DOHH2 (cell line): ENCODE results near the gene REEP1.

Source experiments
- H3F3A ChIP-seq: fragments of 200-600 bp; sonication (generic), shearing (Covaris generic); 2 replicates; pipeline ENCODE4 v1.6.0; 2016; ENCODE audit warnings: antibody characterized with exemption, mild to moderate bottlenecking; ENCODE audit not compliant: control insufficient read depth, insufficient read depth
- H3K27ac ChIP-seq: fragments of 200-600 bp; sonication (generic); 2 replicates; pipeline ENCODE4 v1.5.1; 2014; ENCODE audit warnings: low read depth, mild to moderate bottlenecking, low read length, moderate library complexity
- H3K27me3 ChIP-seq: fragments of 200-600 bp; sonication (generic); 2 replicates; pipeline ENCODE4 v1.6.1; 2014; ENCODE audit warnings: mild to moderate bottlenecking, low read length, mixed read lengths; ENCODE audit not compliant: control insufficient read depth
- H3K36me3 ChIP-seq: fragments of 200-600 bp; sonication (generic); 2 replicates; pipeline ENCODE4 v1.6.1; 2014; ENCODE audit warnings: mild to moderate bottlenecking, low read length, moderate library complexity, mixed read lengths; ENCODE audit not compliant: control insufficient read depth
- H3K4me1 ChIP-seq: fragments of 200-600 bp; sonication (generic); 2 replicates; pipeline ENCODE4 v1.6.1; 2014; ENCODE audit warnings: mild to moderate bottlenecking, low read length, mixed read lengths; ENCODE audit not compliant: control insufficient read depth
- H3K4me2 ChIP-seq: fragments of 200-600 bp; sonication (generic); 2 replicates; pipeline ENCODE4 v1.6.0; 2014; ENCODE audit warnings: mild to moderate bottlenecking, low read length, moderate library complexity
- H3K4me3 ChIP-seq: fragments of 200-600 bp; sonication (generic); 2 replicates; pipeline ENCODE4 v1.5.1; 2014; ENCODE audit warnings: mild to moderate bottlenecking, low read length, mixed read lengths
- H3K79me2 ChIP-seq: fragments of 200-600 bp; sonication (generic); 2 replicates; pipeline ENCODE4 v1.6.1; 2014; ENCODE audit warnings: mild to moderate bottlenecking, low read length, mixed read lengths; ENCODE audit not compliant: control insufficient read depth
- H3K9me2 ChIP-seq: fragments of 200-600 bp; sonication (generic); replicated peaks from 2 replicates; pipeline ENCODE4 v1.6.1; 2014; ENCODE audit warnings: mild to moderate bottlenecking, low read length, mixed read lengths; ENCODE audit not compliant: control insufficient read depth
- H3K9me3 ChIP-seq: fragments of 200-600 bp; sonication (generic); 2 replicates; pipeline ENCODE4 v1.6.1; 2014; ENCODE audit warnings: antibody characterized with exemption, low read length, mixed read lengths; ENCODE audit not compliant: control insufficient read depth, insufficient read depth
- H4K20me1 ChIP-seq: fragments of 200-600 bp; sonication (generic); 2 replicates; pipeline ENCODE4 v1.6.0; 2014; ENCODE audit warnings: low read depth, mild to moderate bottlenecking, antibody characterized with exemption, low read length, moderate library complexity; ENCODE audit not compliant: control insufficient read depth, insufficient read depth
- EZH2phosphoT487 ChIP-seq: fragments of 200-600 bp; sonication (generic); IDR thresholded peaks from 2 replicates; pipeline ENCODE4 v1.6.1; 2017; ENCODE audit warnings: borderline replicate concordance, mild to moderate bottlenecking, antibody characterized with exemption, low read length, moderate library complexity, mixed read lengths
- TF ChIP-seq, protein P1 (sequence below): fragments of 200-600 bp; sonication (generic); IDR thresholded peaks from one replicate; pipeline ENCODE4 v1.5.1; 2014; ENCODE audit warnings: antibody characterized with exemption, mild to moderate bottlenecking, low read depth, low read length; ENCODE audit not compliant: poor library complexity, severe bottlenecking

Gene REEP1

DNA sequence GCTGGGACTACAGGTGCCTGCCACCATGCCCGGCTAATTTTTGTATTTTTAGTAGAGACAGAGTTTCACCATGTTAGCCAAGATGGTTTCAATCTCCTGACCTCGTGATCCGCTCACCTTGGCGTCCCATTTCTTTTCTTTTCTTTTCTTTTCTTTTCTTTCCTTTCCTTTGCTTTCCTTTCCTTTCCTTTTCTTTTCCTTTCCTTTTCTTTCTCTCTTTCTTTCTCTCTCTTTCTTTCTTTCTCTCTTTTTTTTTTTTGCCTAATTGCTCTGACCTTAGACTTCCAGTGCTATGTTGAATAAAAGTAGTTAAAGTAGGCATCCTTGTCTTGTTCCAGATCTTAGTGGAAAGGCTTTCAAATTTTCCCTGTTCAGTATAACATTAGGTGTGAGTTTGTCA lies 41.0 kb upstream of the REEP1 start:
- H3K4me3 ChIP-seq: no peak overlapping the region
- H3K9me2 ChIP-seq: no peaks in the 10 kb centered on the region
- H3K4me2 ChIP-seq: no peak overlapping the region

DNA sequence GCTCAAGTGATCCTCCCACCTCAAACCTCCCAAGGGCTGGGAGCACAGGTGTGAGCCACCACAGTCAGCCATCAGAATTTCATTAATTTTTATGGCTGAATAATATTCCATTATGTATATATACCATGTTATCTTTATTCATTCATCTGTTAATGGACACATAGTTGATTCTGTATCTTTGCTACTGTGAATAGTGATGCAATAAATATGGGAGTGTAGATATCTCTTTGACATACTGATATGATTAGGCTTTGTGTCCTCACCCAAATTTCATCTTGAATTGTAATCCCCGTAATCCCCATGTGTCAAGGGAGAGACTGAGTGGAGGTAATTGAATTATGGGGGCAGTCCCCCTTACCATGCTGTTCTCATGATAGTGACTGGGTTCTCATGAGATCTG lies 38.2 kb upstream of the REEP1 start:
- H3K9me2 ChIP-seq: no peaks in the 10 kb centered on the region
- H3F3A ChIP-seq: no peaks in the 10 kb centered on the region
- H3K27me3 ChIP-seq: peaks cover 3% of the 10 kb centered on the region; the same call in 1 of the 2 replicates
- H3K27ac ChIP-seq: no peak overlapping the region
- no peaks in the 10 kb centered on the region for H4K20me1 ChIP-seq
- no peaks in the 10 kb centered on the region for H3K36me3 ChIP-seq
- H3K4me1 ChIP-seq: no peaks in the 10 kb centered on the region
- peaks cover 3% of the 10 kb centered on the region; the same call in 1 of the 2 replicates for H3K9me3 ChIP-seq
- no peak overlapping the region for H3K4me2 ChIP-seq
- TF ChIP-seq EZH2phosphoT487: no peak
- TF ChIP-seq, protein P1, sequence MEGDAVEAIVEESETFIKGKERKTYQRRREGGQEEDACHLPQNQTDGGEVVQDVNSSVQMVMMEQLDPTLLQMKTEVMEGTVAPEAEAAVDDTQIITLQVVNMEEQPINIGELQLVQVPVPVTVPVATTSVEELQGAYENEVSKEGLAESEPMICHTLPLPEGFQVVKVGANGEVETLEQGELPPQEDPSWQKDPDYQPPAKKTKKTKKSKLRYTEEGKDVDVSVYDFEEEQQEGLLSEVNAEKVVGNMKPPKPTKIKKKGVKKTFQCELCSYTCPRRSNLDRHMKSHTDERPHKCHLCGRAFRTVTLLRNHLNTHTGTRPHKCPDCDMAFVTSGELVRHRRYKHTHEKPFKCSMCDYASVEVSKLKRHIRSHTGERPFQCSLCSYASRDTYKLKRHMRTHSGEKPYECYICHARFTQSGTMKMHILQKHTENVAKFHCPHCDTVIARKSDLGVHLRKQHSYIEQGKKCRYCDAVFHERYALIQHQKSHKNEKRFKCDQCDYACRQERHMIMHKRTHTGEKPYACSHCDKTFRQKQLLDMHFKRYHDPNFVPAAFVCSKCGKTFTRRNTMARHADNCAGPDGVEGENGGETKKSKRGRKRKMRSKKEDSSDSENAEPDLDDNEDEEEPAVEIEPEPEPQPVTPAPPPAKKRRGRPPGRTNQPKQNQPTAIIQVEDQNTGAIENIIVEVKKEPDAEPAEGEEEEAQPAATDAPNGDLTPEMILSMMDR: no peak
- no peak overlapping the region for H3K4me3 ChIP-seq
- H3K79me2 ChIP-seq: no peaks in the 10 kb centered on the region

More for the DNA sequence above, 41.0 kb upstream of the REEP1 start:
- TF ChIP-seq EZH2phosphoT487: no peak
- TF ChIP-seq, protein P1: no peak
- Histone ChIP-seq H3K79me2 (no peaks in the 10 kb centered on the region), H4K20me1 (no peaks in the 10 kb centered on the region), H3K27ac (no peak overlapping the region), H3K27me3 (peaks cover 3% of the 10 kb centered on the region; the same call in 1 of the 2 replicates), H3K9me3 (no peaks in the 10 kb centered on the region), H3F3A (no peaks in the 10 kb centered on the region), H3K36me3 (no peaks in the 10 kb centered on the region), H3K4me1 (no peaks in the 10 kb centered on the region)

DNA sequence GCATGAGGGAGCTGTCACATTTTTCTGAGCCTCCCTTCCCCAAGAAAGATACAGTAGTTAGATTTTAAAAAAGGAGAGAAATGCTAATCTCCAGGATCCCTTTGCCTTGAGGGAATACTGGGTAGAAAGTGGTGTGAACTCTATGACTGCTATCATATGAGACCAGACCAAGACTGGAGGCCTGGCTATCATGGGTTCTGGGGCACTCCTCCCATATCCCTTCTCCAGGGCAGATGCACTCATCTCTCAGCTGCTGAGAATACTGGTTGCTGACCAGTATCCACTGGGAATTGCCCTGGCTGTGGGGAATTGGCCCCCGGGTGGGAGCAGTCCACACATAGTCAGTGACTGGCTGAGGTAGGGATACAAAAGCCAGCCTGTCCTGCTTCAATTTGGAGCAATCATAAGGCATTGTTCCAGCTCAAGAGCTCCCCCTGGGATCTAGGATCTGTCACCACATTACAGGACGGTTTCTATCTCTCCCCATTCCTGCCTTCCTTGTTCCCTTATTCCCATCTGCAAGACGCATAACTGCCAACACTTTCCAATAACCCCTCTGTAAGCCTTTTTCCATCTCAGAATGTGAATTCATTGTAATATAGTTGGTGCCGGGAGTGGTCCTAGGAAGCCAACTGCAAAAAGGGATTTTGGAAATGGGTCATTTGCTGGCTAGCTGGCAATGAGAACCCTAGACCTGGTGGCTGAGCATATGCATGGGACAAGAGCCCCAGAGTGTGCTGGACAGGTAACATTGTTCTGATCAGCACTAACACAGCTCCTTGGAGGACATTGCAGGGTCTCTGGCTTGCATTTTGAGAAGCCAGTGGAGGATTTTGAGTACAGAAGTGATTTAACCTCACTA lies 35.4 kb upstream of the REEP1 start:
- no peak overlapping the region for H3K4me3 ChIP-seq
- no peak overlapping the region for H3K4me2 ChIP-seq
- H4K20me1 ChIP-seq: no peaks in the 10 kb centered on the region
- no peak for TF ChIP-seq EZH2phosphoT487
- TF ChIP-seq, protein P1: peak; percentile 60
- H3K9me2 ChIP-seq: no peaks in the 10 kb centered on the region
- peaks cover 3% of the 10 kb centered on the region; the same call in 1 of the 2 replicates for H3K4me1 ChIP-seq
- no peak overlapping the region for H3K27ac ChIP-seq
- H3K36me3 ChIP-seq: no peaks in the 10 kb centered on the region
- peaks cover 10% of the 10 kb centered on the region; the same call in 1 of the 2 replicates for H3K9me3 ChIP-seq
- no peaks in the 10 kb centered on the region for H3F3A ChIP-seq
- no peaks in the 10 kb centered on the region for H3K79me2 ChIP-seq
- peaks cover 3% of the 10 kb centered on the region; the same call in 1 of the 2 replicates for H3K27me3 ChIP-seq
